Mammary epithelial cell (primary cell): Measurements from ENCODE around the gene ENDOV.

Experiments used
- CTCF ChIP-seq, 2 donors: IDR thresholded peaks in 1 of 2; conservative IDR thresholded peaks in 1 of 2; 2 replicates each; pipeline ENCODE4 v1.5.1; 2011 to 2012; ENCODE audit warnings: inconsistent platforms in 2 of 2, low read length in 2 of 2, mild to moderate bottlenecking in 2 of 2, control low read depth in 1 of 2, low read depth in 1 of 2; ENCODE audit not compliant: insufficient read depth in 1 of 2; ENCODE audit errors: extremely low read depth in 1 of 2
- EZH2 ChIP-seq: IDR thresholded peaks from 2 replicates; pipeline ENCODE4 v1.6.1; 2012; ENCODE audit warnings: low read length, inconsistent platforms, borderline replicate concordance

GRCh38 chr17:80465327-80465974, 50.5 kb downstream of the ENDOV start:
- TF ChIP-seq CTCF (conservative IDR thresholded peaks at IDR 0.05 in 1 of 2, IDR thresholded peaks at IDR 0.05 in 1 of 2; ENCODE audit: extremely low read depth in 1 of 2, insufficient read depth in 1 of 2, low read depth in 1 of 2, low read length in 2 of 2) (no peak), EZH2 (no peak)
